HCEC 1CT (cell line): Measurements from ENCODE around the gene TSEN2.
"Not testable (repeated sequence)": the region's sequence is repeated elsewhere in the genome, so short reads cannot be mapped to it uniquely, and the experiment has no call there.

Experiments
- DNase-seq: peaks from one replicate; pipeline ENCODE4 v3.0.0-alpha.2; 2017

The TSEN2 gene

GRCh38 chr3:12452361-12453330 is 31.6 kb upstream of the TSEN2 start:
- no peak for DNase-seq

- DNase-seq: peak; percentile 77
Measured at GRCh38 chr3:12454076-12454815, 30.0 kb upstream of the TSEN2 start.

GRCh38 chr3:12454816-12455121 is 29.5 kb upstream of the TSEN2 start:
- DNase-seq: peak; percentile 73

- DNase-seq: no peak
Measured at GRCh38 chr3:12455740-12456139, 28.5 kb upstream of the TSEN2 start.

- DNase-seq: no peak
Measured at GRCh38 chr3:12456441-12456840, 27.8 kb upstream of the TSEN2 start.

GRCh38 chr3:12457380-12457779 is 26.9 kb upstream of the TSEN2 start:
- DNase-seq: not testable (repeated sequence)

GRCh38 chr3:12458901-12459300 is 25.4 kb upstream of the TSEN2 start:
- no peak for DNase-seq

- DNase-seq: no peak
Measured at GRCh38 chr3:12460127-12460526, 24.2 kb upstream of the TSEN2 start.

GRCh38 chr3:12461097-12461649 is 23.1 kb upstream of the TSEN2 start:
- no peak for DNase-seq

- DNase-seq: no peak
Measured at GRCh38 chr3:12462159-12462947, 21.9 kb upstream of the TSEN2 start.

- no peak for DNase-seq
Measured at GRCh38 chr3:12463686-12464085, 20.6 kb upstream of the TSEN2 start.

- DNase-seq: no peak
Measured at GRCh38 chr3:12464181-12464580, 20.1 kb upstream of the TSEN2 start.

GRCh38 chr3:12465151-12465835 is 19.0 kb upstream of the TSEN2 start:
- no peak for DNase-seq

- DNase-seq: no peak
Measured at GRCh38 chr3:12465836-12466225, 18.4 kb upstream of the TSEN2 start.

- no peak for DNase-seq
Measured at GRCh38 chr3:12467746-12468145, 16.5 kb upstream of the TSEN2 start.

- no peak for DNase-seq
Measured at GRCh38 chr3:12468276-12468675, 16.0 kb upstream of the TSEN2 start.

- DNase-seq: no peak
Measured at GRCh38 chr3:12468757-12469156, 15.5 kb upstream of the TSEN2 start.

GRCh38 chr3:12469222-12469621 is 15.1 kb upstream of the TSEN2 start:
- DNase-seq: not testable (repeated sequence)

GRCh38 chr3:12470111-12470510 is 14.2 kb upstream of the TSEN2 start:
- DNase-seq: peak; percentile 31

- DNase-seq: no peak
Measured at GRCh38 chr3:12470680-12471079, 13.6 kb upstream of the TSEN2 start.

GRCh38 chr3:12471241-12471640 is 13.0 kb upstream of the TSEN2 start:
- DNase-seq: no peak

- DNase-seq: no peak
Measured at GRCh38 chr3:12472000-12472610, 12.2 kb upstream of the TSEN2 start.
